Epithelial cell of proximal tubule (primary cell): ENCODE results near the gene FOXO1. TPM values are rescaled to one million over a fixed set of nuclear protein-coding genes. Genes with fewer than 3 reads are reported as not detected.

Experiments used
- DNase-seq: peaks from one replicate; pipeline ENCODE4 v3.0.0-alpha.2; 2011; ENCODE audit warnings: low read depth
- H3K4me3 ChIP-seq: 2 replicates; pipeline ENCODE4 v1.5.1; 2011; ENCODE audit warnings: low read depth, mild to moderate bottlenecking, low read length
- CTCF ChIP-seq: conservative IDR thresholded peaks from 2 replicates; pipeline ENCODE4 v1.5.1; 2012; ENCODE audit warnings: low read depth, mild to moderate bottlenecking, low read length
- total RNA-seq: library from RNA; depleted of rRNA; stranded (reverse); fragments of >200 nt; gene quantifications from 2 replicates; pipeline ENCODE4 v1.2.3, GENCODE V29; 2015

FOXO1 gene
- total RNA-seq, 1 donor from 2014 or later: 6.3 TPM

- DNase-seq: no peak
- no peak overlapping the region for H3K4me3 ChIP-seq
- TF ChIP-seq CTCF: no peak
These were observed 76.2 kb downstream of the FOXO1 start for GRCh38 chr13:40590112-40590862.

GRCh38 chr13:40589285-40590109, 76.9 kb downstream of the FOXO1 start:
- peak; percentile 30 for DNase-seq
- no peak overlapping the region for H3K4me3 ChIP-seq
- no peak for TF ChIP-seq CTCF

GRCh38 chr13:40588101-40588500, 78.3 kb downstream of the FOXO1 start:
- TF ChIP-seq CTCF: no peak
- no peak overlapping the region for H3K4me3 ChIP-seq
- no peak for DNase-seq

- H3K4me3 ChIP-seq: no peak overlapping the region
- no peak for TF ChIP-seq CTCF
- no peak for DNase-seq
These were observed 79.4 kb downstream of the FOXO1 start for GRCh38 chr13:40586886-40587565.

GRCh38 chr13:40585911-40586471, 80.5 kb downstream of the FOXO1 start:
- no peak for DNase-seq

More at GRCh38 chr13:40585911-40586471, 80.5 kb downstream of the FOXO1 start:
- TF ChIP-seq CTCF: no peak
- no peak overlapping the region for H3K4me3 ChIP-seq
